Loucy (cell line): ENCODE results near the gene RBM10.

Experiments
- CTCF ChIP-seq: fragments of 200-600 bp; sonication (generic); conservative IDR thresholded peaks from 2 replicates; pipeline ENCODE4 v1.5.1; 2014; ENCODE audit warnings: mild to moderate bottlenecking, antibody characterized with exemption, low read length
- EZH2phosphoT487 ChIP-seq: fragments of 200-600 bp; IDR thresholded peaks from 2 replicates; pipeline ENCODE4 v1.6.1; 2018; ENCODE audit warnings: antibody characterized with exemption, mild to moderate bottlenecking, moderate library complexity, borderline replicate concordance

- TF ChIP-seq CTCF (no peak), EZH2phosphoT487 (no peak)
These were observed 29.4 kb downstream of the RBM10 start for GRCh38 chrX:47174376-47174775.
